Mesothelial cell of epicardium (in vitro differentiated cells): Measurements from ENCODE around the gene USH2A. TPM values are rescaled to one million over a fixed set of nuclear protein-coding genes. Genes with fewer than 3 reads are reported as not detected.

Experiments
- DNase-seq, 2 experiments: peaks; one replicate each; pipeline ENCODE4 v3.0.0; 2021; ENCODE audit warnings: low spot score in 2 of 2; ENCODE audit not compliant: unreplicated experiment in 2 of 2
- H3K27ac Mint-ChIP-seq: 2 replicates; pipeline ENCODE4 v1.8.0; 2021; ENCODE audit warnings: mixed read lengths
- H3K27me3 Mint-ChIP-seq: 2 replicates; pipeline ENCODE4 v1.8.0; 2021; ENCODE audit warnings: low read depth, mixed read lengths
- H3K36me3 Mint-ChIP-seq: 2 replicates; pipeline ENCODE4 v1.8.0; 2021; ENCODE audit warnings: mixed read lengths
- H3K4me1 Mint-ChIP-seq: 2 replicates; pipeline ENCODE4 v1.8.0; 2021; ENCODE audit warnings: mixed read lengths
- H3K4me3 Mint-ChIP-seq: 2 replicates; pipeline ENCODE4 v1.8.0; 2021; ENCODE audit warnings: mild to moderate bottlenecking, moderate library complexity, mixed read lengths
- H3K9me3 Mint-ChIP-seq: 2 replicates; pipeline ENCODE4 v1.8.0; 2021; ENCODE audit warnings: mixed read lengths
- total RNA-seq: library from RNA; stranded (reverse); gene quantifications from 3 replicates; pipeline ENCODE4 v1.2.1, GENCODE V29; 2021
- TF ChIP-seq, protein P1 (sequence below): fragments of 200-600 bp; sonication (generic); IDR thresholded peaks from one replicate; pipeline ENCODE4 v1.5.0; 2021; ENCODE audit warnings: antibody characterized with exemption; ENCODE audit not compliant: unreplicated experiment

USH2A gene
- total RNA-seq, 1 donor from 2014 or later = 0.02 TPM

DNA sequence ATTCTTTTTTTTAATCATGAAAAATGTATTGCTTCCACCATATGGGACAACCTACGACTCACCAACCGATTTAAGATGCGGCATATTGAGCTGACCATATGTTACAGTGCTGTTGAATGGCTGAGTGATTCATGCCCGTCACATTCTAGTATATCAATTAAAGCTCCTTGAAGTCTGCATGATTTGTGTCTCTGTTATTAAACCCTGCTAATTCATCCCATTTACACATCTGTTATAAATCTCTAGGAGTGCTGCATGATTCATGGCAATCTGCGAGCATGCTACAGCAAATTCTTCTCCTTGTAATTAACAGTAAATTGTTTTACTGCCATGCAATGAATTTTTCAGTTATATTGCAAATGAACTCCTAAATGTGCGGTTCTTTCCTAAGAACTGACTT, 239.8 kb downstream of the USH2A start:
- peak overlapping the region; percentile 11 for H3K4me3 Mint-ChIP-seq
- H3K4me1 Mint-ChIP-seq = peaks cover 31% of the 10 kb centered on the region
- H3K36me3 Mint-ChIP-seq = no peaks in the 10 kb centered on the region
- H3K27ac Mint-ChIP-seq = peak overlapping the region; percentile 14
- no peaks in the 10 kb centered on the region for H3K27me3 Mint-ChIP-seq
- peaks cover 3% of the 10 kb centered on the region for H3K9me3 Mint-ChIP-seq
- DNase-seq = no peak
- TF ChIP-seq, protein P1, sequence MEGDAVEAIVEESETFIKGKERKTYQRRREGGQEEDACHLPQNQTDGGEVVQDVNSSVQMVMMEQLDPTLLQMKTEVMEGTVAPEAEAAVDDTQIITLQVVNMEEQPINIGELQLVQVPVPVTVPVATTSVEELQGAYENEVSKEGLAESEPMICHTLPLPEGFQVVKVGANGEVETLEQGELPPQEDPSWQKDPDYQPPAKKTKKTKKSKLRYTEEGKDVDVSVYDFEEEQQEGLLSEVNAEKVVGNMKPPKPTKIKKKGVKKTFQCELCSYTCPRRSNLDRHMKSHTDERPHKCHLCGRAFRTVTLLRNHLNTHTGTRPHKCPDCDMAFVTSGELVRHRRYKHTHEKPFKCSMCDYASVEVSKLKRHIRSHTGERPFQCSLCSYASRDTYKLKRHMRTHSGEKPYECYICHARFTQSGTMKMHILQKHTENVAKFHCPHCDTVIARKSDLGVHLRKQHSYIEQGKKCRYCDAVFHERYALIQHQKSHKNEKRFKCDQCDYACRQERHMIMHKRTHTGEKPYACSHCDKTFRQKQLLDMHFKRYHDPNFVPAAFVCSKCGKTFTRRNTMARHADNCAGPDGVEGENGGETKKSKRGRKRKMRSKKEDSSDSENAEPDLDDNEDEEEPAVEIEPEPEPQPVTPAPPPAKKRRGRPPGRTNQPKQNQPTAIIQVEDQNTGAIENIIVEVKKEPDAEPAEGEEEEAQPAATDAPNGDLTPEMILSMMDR = no peak

DNA sequence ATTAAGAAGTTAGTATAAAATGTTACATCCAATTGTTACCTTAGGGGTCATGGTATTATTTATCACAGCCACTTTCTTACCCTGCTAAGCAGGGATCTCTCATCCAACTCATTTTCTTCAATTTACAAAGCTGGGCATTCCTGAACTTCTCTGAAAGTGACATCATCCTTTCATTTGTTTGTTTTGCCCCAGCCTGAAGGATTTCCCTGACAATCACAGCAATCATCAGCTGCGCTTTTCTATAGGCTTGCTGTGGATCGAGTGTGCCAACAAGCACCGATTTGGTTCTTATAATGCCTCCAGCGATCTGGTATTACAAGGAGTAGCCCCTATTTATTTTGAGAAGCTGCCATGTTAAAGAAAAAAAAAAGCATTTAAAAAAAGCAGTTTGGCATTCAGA, 240.2 kb downstream of the USH2A start:
- Mint-ChIP-seq H3K27ac (peak overlapping the region; percentile 14), H3K9me3 (peaks cover 1% of the 10 kb centered on the region), H3K36me3 (no peaks in the 10 kb centered on the region), H3K4me1 (peaks cover 33% of the 10 kb centered on the region), H3K4me3 (peak overlapping the region; percentile 15), H3K27me3 (no peaks in the 10 kb centered on the region)
- TF ChIP-seq, protein P1 = no peak
- no peak for DNase-seq

DNA sequence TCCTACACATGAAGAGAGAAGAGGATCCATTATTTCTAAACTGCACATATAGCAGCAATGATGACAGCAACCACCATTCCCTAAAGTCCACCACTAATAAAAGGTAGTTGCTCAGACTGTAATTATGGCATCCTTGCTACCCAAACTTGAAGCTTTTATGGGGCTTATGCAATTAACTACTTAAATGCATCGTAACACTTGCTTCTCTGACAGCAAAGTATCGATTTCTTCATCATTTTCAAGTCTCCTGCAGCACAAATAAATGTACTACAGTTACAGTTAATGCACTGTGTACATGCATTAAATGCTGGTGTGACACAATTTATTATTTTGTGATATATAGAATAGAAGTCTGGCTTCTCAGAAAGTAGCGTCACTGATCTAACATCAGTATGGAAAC, 241.7 kb downstream of the USH2A start:
- Mint-ChIP-seq H3K27me3 (no peaks in the 10 kb centered on the region), H3K4me1 (peaks cover 29% of the 10 kb centered on the region), H3K9me3 (no peaks in the 10 kb centered on the region), H3K4me3 (no peak overlapping the region), H3K36me3 (no peaks in the 10 kb centered on the region), H3K27ac (no peak overlapping the region)
- DNase-seq = no peak
- TF ChIP-seq, protein P1 = no peak

DNA sequence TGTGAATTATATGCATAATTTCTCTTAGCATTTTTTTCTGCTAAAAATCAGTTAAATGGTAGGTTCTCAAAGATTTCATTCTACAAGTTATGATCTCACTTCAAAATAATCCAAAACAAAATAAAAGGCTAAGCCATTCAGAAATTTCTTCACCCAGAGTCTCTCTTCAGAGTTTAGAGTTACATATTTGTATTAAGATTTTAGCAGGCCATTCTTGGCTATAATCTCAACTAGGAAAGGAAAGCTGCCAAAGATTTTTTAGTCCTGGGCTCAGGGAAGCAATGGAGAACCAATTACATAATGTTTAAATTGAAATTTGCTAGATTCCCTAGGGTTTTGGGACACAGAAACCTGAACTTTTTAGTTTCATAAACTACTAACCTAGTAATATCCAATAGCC, 245.0 kb downstream of the USH2A start:
- no peak overlapping the region for H3K27ac Mint-ChIP-seq

DNA sequence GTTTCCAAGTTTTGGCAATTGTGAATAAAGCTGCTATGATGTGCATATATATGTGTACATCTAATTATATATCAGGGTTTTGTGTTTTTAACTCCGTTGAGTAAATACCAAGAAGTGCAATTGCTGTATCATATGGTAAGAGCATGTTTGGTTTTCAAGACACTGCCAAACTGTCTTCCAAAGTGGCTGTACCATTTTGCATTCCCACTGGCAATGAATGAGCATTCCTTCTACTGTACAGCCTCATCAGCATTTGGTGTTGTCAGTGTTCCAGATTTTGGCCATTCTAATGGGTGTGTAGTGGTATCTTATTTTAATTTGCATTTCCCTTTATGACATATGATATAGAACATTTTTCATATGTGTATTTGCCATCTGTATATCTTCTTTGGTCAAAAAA, 246.3 kb downstream of the USH2A start:
- TF ChIP-seq, protein P1 = no peak
- peaks cover 4% of the 10 kb centered on the region for H3K4me1 Mint-ChIP-seq
- H3K36me3 Mint-ChIP-seq = no peaks in the 10 kb centered on the region
- no peaks in the 10 kb centered on the region for H3K9me3 Mint-ChIP-seq
- no peak for DNase-seq
- H3K27ac Mint-ChIP-seq = no peak overlapping the region
- no peaks in the 10 kb centered on the region for H3K27me3 Mint-ChIP-seq
- H3K4me3 Mint-ChIP-seq = no peak overlapping the region

More for the DNA sequence above, 245.0 kb downstream of the USH2A start:
- Mint-ChIP-seq H3K27me3 (no peaks in the 10 kb centered on the region), H3K9me3 (no peaks in the 10 kb centered on the region), H3K36me3 (no peaks in the 10 kb centered on the region), H3K4me1 (peaks cover 15% of the 10 kb centered on the region), H3K4me3 (no peak overlapping the region)
- TF ChIP-seq, protein P1 = no peak
- DNase-seq = no peak

DNA sequence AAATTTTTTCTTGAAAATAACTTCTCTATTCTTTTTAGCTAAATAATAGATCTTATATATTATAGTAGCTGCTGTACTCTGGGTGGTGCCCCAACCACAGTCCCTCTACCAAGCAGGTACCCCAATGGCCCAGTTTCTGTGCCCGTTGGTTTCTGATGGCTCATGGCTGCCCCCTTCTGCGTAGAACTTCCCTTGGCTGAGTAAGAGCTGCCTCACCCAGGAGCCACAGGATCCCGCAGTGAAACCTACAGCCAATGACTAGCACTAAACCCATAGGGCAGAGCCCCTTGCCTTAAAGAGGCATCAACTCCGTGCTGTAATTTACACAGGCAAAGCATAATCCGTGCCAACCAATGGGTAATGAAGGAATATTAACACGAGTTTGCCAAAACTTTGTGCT, 247.5 kb downstream of the USH2A start:
- H3K4me3 Mint-ChIP-seq = no peak overlapping the region
- no peak for DNase-seq
- H3K27ac Mint-ChIP-seq = no peak overlapping the region
- no peaks in the 10 kb centered on the region for H3K9me3 Mint-ChIP-seq
- no peaks in the 10 kb centered on the region for H3K27me3 Mint-ChIP-seq
- peaks cover 4% of the 10 kb centered on the region for H3K4me1 Mint-ChIP-seq
- TF ChIP-seq, protein P1 = no peak
- no peaks in the 10 kb centered on the region for H3K36me3 Mint-ChIP-seq
